ENCODE results near the gene PSMC3.

The PSMC3 gene

GRCh38 chr11:47442514-47442913 lies 16.3 kb upstream of the PSMC3 start:
- peak in 1 of 2 experiments; percentile 19 for DNase-seq

GRCh38 chr11:47441421-47441820 lies 15.2 kb upstream of the PSMC3 start:
- DNase-seq = no peak

GRCh38 chr11:47440054-47440476 lies 13.8 kb upstream of the PSMC3 start:
- no peak for DNase-seq

- DNase-seq = no peak
These were observed 12.5 kb upstream of the PSMC3 start for GRCh38 chr11:47438721-47439120.

- peak; percentile 44 to 81 for DNase-seq
These were observed 11.6 kb upstream of the PSMC3 start for GRCh38 chr11:47437746-47438418.

GRCh38 chr11:47437218-47437745 lies 11.0 kb upstream of the PSMC3 start:
- DNase-seq = no peak

GRCh38 chr11:47436726-47437125 lies 10.5 kb upstream of the PSMC3 start:
- DNase-seq = no peak

GRCh38 chr11:47435687-47436086 lies 9.4 kb upstream of the PSMC3 start:
- no peak for DNase-seq

GRCh38 chr11:47434011-47434786 lies 8.0 kb upstream of the PSMC3 start:
- peak; percentile 60 to 90 for DNase-seq

- DNase-seq = no peak
These were observed 6.9 kb upstream of the PSMC3 start for GRCh38 chr11:47433157-47433556.

GRCh38 chr11:47431356-47432083 lies 5.3 kb upstream of the PSMC3 start:
- DNase-seq = no peak

- no peak for DNase-seq
These were observed 4.3 kb upstream of the PSMC3 start for GRCh38 chr11:47430524-47430923.

GRCh38 chr11:47425611-47426010 lies 628 bp downstream of the PSMC3 start:
- no peak for DNase-seq

- DNase-seq = no peak
These were observed 7.6 kb downstream of the PSMC3 start for GRCh38 chr11:47418454-47419259.

GRCh38 chr11:47417712-47418111 lies 8.5 kb downstream of the PSMC3 start:
- DNase-seq = no peak

GRCh38 chr11:47415949-47416472 lies 10.2 kb downstream of the PSMC3 start:
- DNase-seq = peak in 1 of 2 experiments; percentile 54

- DNase-seq = no peak
These were observed 11.0 kb downstream of the PSMC3 start for GRCh38 chr11:47415091-47415854.

- DNase-seq = no peak
These were observed 11.6 kb downstream of the PSMC3 start for GRCh38 chr11:47414685-47415070.

GRCh38 chr11:47413908-47414684 lies 12.1 kb downstream of the PSMC3 start:
- DNase-seq = no peak

GRCh38 chr11:47413351-47413750 lies 12.9 kb downstream of the PSMC3 start:
- no peak for DNase-seq

All from NCI-H446 (cell line).